ENCODE results near the gene GCAT.
"Not testable (repeated sequence)": the region's sequence is repeated elsewhere in the genome, so short reads cannot be mapped to it uniquely, and the experiment has no call there.

GCAT gene

GRCh38 chr22:37782340-37783168, 25.2 kb upstream of the GCAT start:
- no peak for DNase-seq (ENCODE audit: low read depth)

- no peak for DNase-seq (ENCODE audit: low read depth)
Measured at GRCh38 chr22:37784829-37785495, 22.8 kb upstream of the GCAT start.

DNA sequence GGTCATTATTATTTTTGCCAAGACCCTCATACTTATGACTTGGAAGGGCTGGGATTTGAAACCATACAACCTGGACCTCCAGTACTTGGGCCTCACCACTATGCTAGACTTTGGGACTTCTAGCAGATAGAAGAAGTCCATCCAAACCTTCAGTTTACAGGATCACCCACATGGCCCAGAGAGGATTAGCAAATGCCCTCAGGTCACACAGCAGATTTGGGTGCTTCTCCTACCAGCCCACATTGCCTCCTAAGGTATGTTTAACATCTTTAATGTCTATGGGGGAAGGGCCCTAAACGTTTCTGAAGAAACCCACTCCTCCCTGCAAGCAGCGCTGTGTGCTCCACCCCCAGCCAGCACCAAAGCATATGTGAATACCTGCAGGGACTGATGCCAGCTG, 17.5 kb upstream of the GCAT start:
- no peak for DNase-seq (ENCODE audit: low read depth)

DNA sequence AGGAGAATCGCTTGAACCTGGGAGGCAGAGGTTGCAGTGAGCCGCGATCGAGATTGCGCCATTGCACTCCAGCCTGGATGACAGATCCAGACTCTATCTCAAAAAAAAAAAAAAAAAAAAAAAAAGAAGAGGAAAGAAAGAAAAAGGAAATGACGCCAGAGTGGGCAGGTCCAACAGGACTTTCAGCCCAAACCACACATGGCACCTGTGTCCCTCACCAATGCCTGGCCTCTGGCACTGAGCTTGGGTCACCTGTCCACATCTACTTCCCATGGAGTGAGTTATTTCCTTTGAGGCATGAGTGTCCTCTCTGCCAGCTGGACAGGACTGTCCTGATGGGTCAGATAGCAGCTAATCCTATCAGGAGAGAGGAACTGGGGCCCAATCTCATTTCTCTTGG, 15.2 kb upstream of the GCAT start:
- no peak for DNase-seq (ENCODE audit: low read depth)

DNA sequence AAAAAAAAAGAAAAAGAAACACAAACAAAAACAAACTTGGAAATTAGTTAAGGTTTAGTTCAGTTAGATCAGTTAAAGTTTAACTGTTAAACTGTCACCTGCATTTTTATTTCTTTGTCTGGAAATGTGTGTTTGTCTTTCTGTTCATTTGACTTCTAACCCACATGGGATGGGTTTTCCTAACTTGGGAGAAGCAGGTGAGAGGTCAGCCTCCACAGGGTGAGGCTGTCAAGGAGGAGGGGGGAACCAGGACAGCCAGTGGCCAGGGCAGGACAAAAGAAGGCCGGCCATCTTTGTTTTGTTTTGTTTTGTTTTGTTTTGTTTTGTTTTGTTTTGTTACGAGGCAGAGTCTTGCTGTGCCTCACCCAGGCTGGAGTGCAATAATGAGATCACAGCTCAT, 13.4 kb upstream of the GCAT start:
- DNase-seq (ENCODE audit: low read depth): no peak

DNA sequence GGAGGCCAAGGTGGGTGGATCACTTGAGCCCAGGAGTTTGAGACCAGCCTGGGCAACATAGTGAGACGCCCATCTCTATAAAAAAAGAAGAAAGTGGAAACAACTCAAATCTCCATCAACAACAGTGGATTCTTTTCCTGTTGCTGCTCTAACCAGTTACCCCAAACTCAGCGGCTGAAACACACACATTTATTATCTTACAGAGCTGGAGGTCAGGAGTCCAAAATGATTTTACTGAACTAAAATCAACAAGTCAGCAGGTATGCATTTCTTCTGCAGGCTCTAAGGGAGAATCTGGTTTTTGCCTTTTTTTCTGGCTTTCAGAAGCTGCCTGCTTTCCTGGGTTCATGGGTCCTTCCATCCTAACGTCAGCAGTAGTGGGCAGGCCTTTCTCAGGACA, 11.7 kb upstream of the GCAT start:
- no peak for DNase-seq (ENCODE audit: low read depth)

DNA sequence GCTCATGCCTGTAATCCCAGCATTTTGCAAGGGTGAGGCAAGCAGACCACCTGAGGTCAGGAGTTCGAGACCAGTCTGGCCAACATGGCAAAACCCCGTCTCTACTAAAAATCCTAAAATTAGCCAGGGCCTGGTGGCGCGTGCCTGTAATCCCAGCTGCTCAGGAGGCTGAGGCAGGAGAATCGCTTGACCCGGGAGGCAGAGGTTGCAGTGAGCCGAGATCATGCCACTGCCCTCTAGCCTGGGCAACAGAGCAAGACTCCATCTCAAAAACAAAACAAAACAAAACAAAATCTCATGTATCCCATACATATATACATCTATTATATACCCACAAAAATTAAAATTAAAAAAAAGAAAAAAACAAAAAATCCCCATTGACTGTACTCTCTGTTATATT, 10.5 kb upstream of the GCAT start:
- not testable (repeated sequence) for DNase-seq (ENCODE audit: low read depth)

DNA sequence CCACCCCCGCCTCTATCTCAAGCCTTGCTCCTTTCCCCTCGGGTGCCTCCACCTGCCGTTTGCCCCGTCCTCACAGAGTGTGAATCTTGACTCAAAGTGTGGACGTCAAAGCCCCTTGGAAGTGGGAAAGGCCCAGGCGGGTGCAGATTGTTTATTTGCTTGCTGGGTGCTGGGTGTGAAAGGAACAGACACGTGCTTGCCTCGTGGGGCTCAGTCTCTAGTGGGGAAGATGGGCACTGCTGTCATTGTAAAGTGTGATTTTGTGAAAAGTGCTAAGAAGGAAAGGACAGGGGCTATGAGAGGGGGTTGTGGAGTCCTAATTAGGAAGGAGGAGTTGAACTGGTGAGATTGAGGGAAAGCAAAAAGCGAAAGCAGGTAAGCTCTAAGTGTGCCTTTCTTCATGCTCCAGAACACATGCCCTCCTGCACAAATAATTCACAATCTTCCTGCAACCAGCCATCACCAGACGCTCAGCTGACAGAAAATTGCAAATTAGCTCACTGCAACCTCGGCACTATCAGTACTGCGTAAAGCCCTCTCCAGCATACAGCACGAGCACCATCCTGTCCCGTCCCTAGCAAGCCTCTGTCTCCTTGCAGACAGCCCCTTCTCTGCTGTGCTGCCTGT, 9.7 kb upstream of the GCAT start:
- no peak for DNase-seq (ENCODE audit: low read depth)

DNA sequence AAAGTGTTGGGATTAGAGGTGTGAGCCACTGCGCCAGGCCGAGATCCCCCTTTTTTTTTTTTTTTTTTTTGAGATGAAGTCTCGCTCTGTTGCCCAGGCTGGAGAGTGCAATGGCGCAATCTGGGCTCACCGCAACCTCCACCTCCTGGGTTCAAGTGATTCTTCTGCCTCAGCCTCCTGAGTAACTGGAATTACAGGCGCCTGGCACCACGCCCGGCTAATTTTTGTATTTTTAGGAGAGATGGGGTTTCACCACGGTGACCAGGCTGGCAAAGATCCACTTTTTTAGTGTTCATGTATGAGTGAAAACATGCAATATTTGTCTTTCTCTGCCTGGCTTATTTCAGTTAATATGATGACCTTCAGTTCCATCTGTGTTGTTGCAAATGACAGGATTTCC, 7.8 kb upstream of the GCAT start:
- DNase-seq (ENCODE audit: low read depth): not testable (repeated sequence)

DNA sequence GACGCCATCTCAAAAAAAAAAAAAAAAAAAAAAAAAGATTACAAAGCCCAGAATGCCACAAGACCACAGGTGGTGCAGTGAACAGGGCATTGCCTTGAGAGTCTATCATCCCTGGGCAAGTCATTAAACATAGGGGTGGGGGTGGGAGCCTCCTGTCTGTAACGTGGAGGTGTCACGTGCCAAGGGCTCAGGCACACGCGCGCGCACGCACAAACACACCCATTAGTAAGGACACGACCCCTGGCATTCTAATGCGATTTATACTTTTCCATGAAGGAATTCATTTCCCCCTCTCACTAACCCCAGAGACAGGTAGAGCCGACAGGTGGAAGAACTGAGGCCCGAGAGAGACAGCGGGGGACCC, 5.8 kb upstream of the GCAT start:
- no peak for DNase-seq (ENCODE audit: low read depth)

DNA sequence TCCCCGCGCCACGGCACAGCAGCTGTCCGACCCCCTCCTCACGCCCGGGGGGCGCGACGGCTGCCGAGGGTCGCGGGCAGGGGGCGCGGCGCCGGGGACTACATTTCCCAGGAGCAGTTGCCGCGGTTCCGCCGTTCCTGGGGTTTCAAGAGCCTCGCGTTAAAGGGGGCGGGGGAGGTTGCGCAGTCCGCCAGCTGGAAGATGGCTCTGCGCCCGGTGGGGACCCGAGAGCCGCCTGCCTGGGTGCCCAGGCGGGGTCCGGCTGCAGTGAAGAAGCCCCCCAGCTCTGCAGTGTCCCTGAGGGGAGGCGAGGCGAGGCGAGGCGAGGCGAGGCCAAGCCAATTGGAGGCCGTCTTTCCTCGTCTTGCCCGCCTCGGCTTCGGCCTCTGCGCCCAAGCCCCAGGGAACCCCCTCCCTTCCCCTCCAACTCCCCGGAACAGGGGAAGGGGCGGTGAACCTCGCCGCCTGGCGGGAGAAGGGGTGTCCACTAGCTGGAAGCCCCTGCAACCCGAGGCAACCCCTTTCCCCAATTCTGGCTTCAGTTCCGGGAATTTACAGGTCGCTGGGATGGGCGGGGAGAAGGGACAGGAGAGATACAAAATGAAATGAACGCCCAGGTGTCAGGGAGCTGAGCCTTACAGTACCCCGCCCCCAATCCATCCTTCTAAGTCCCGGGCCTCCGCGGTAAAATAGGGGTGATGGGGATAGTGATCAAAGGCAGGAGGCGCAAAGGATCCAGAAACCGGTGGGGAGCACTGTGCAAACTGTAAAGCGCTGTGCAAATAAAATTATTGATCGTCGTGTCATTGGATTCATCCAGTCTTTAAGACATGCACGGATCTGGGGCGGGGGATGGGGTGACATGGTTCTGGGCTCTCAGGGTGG, 5.2 kb upstream of the GCAT start:
- DNase-seq (ENCODE audit: low read depth): no peak

DNA sequence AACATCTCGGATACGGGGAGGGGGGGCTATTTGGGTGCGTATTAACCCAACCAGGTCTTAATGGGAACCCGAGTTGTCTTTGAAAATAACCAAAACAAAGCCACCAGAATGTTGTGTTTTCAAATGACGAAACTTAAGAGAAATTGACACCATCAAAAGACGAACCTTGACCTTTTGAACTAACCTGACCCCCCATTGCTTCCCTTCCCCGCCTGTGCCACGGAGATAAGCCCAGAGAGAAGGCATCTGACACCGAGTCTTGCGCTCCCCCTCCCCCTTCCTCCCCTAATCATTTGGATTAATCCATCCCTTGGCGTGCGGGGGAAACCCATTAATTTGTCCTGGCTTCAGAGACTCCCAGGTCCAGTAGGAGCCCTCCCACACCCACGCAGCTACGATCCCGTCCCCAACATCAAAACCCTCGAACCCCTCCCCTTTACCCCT, 4.5 kb upstream of the GCAT start:
- no peak for DNase-seq (ENCODE audit: low read depth)

- no peak for DNase-seq (ENCODE audit: low read depth)
Measured at GRCh38 chr22:37803639-37804351, 3.9 kb upstream of the GCAT start.

GRCh38 chr22:37804352-37804880, 3.3 kb upstream of the GCAT start:
- no peak for DNase-seq (ENCODE audit: low read depth)

DNA sequence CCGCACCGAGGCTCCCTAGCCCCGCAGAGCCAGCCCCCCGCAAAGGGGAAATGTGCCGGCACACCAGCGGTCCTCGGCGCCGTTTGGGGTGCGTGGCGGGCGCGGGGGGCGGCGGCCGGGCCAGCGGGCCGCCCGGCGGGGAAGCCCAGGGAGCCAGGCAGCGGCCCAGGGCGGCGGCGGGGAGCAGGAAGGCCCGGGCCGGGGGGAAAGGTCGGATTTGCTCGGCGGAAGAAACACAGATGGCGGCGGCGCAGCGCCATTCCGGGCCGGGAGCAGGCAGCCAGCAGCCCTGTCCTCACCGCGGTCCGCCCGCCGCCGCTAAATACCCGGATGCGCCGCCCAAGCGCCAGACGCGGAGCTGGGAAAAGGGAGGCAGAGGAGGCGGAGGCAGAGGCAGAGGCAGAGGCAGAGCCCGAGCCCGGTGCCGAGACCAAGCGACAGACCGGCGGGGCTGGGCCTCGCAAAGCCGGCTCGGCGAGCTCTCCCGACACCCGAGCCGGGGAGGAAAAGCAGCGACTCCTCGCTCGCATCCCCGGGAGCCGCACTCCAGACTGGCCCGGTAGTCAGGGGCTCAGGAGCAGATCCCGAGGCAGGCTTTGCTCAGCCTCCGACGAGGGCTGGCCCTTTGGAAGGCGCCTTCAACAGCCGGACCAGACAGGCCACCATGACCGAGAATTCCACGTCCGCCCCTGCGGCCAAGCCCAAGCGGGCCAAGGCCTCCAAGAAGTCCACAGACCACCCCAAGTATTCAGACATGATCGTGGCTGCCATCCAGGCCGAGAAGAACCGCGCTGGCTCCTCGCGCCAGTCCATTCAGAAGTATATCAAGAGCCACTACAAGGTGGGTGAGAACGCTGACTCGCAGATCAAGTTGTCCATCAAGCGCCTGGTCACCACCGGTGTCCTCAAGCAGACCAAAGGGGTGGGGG, 2.6 kb upstream of the GCAT start:
- DNase-seq (ENCODE audit: low read depth): no peak

- no peak for DNase-seq (ENCODE audit: low read depth)
Measured at GRCh38 chr22:37805810-37806277, 1.9 kb upstream of the GCAT start.

DNA sequence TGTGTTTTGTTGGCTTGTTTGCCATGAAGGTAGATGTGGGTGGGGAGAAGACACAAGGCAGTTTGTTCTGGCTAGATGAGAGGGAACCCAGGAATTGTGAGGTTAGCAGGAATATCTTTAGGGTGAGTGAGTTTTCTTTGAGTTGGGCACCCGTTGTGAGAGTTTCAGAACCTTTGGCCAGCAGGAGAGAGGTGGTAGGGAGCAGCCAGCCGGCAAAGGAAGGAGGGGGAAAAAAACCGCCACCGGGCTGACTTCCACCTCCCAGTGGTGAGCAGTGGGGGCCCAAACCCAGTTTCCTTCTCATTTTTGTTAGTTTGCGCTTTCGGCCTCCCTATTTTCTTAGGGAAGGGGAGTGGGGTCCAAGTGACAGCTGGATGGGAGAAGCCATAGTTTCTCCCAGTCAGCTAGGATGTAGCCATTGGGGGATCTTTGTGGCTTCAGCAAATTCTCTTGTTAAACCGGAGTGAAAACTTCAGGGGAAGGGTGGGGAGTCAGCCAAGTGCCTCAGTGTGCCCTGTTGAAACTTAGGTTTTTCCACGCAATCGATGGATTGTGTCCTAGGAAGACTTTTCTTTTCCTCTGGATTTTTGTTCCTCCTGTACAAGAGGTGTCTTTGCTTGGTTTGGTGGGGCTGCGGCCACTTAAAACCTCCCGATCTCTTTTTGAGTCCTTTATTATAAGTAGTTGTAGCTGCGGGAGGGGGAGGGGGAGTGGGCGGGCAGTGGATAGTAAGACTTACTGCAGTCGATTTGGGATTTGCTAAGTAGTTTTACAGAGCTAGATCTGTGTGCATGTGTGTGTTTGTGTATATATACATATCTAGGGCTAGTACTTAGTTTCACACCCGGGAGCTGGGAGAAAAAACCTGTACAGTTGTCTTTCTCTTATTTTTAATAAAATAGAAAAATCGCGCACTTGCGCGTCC, 1.1 kb upstream of the GCAT start:
- no peak for DNase-seq (ENCODE audit: low read depth)

DNA sequence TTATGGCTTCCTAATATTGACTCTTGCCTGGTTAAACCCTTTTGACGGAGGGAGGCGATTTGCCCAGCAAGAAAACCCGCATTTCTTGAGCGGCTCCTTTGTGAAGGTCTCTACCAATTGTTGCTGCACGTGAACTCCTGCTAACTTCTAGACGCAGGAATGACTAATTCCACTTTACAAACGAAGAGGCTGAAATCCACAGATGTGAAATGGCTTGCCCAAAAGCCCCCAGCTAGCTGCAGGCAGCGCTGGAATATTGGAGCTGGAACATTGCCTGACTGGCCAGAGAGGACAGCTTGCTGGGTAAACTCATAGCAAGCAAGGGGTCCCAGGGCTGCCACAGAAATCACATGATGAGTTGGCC, 542 bp downstream of the GCAT start:
- no peak for DNase-seq (ENCODE audit: low read depth)
